ENCODE results near the gene PLXNA4. TPM values are rescaled to one million over a fixed set of nuclear protein-coding genes. Genes with fewer than 3 reads are reported as not detected.

PLXNA4 gene
- total RNA-seq, 1 donor from 2014 or later, result 14.0 TPM

DNA sequence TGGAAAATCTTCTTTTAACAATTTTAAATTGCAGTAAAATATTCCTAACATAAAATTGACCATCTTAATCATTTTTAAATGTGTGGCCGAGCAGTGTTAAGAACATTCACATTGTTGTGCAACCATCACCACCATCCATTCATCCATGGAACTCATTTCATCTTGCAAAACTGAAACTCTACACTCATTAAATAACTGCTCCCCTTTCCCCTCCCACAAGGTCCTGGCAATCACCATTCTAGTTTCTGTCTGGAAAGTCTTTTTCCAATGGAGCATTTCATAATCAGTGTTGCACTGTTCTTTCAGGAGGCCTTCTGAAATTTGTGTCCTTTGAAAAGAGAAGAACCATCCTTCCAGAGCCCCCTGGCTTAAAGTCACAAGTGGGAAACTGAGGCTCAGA lies 233.1 kb downstream of the PLXNA4 start:
- DNase-seq (ENCODE audit: extremely low spot score in 2 of 2), result no peak
- Histone ChIP-seq H3K9me3 (no peaks in the 10 kb centered on the region), H3K27ac (no peak overlapping the region), H3K27me3 (no peaks in the 10 kb centered on the region), H3K4me3 (no peak overlapping the region), H3K36me3 (no peaks in the 10 kb centered on the region), H3K4me1 (no peaks in the 10 kb centered on the region)
- TF ChIP-seq POLR2A (IDR thresholded peaks at IDR 0.05) (no peak), POLR2AphosphoS5 (IDR thresholded peaks at IDR 0.05; ENCODE audit: insufficient read depth in 1 of 2, low read depth in 1 of 2) (peak in 1 of 2 donors; percentile 32)
- TF ChIP-seq, protein P1, sequence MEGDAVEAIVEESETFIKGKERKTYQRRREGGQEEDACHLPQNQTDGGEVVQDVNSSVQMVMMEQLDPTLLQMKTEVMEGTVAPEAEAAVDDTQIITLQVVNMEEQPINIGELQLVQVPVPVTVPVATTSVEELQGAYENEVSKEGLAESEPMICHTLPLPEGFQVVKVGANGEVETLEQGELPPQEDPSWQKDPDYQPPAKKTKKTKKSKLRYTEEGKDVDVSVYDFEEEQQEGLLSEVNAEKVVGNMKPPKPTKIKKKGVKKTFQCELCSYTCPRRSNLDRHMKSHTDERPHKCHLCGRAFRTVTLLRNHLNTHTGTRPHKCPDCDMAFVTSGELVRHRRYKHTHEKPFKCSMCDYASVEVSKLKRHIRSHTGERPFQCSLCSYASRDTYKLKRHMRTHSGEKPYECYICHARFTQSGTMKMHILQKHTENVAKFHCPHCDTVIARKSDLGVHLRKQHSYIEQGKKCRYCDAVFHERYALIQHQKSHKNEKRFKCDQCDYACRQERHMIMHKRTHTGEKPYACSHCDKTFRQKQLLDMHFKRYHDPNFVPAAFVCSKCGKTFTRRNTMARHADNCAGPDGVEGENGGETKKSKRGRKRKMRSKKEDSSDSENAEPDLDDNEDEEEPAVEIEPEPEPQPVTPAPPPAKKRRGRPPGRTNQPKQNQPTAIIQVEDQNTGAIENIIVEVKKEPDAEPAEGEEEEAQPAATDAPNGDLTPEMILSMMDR (IDR thresholded peaks at IDR 0.05), result no peak
- intact Hi-C loops (cut with DNase I), result no loop called here

DNA sequence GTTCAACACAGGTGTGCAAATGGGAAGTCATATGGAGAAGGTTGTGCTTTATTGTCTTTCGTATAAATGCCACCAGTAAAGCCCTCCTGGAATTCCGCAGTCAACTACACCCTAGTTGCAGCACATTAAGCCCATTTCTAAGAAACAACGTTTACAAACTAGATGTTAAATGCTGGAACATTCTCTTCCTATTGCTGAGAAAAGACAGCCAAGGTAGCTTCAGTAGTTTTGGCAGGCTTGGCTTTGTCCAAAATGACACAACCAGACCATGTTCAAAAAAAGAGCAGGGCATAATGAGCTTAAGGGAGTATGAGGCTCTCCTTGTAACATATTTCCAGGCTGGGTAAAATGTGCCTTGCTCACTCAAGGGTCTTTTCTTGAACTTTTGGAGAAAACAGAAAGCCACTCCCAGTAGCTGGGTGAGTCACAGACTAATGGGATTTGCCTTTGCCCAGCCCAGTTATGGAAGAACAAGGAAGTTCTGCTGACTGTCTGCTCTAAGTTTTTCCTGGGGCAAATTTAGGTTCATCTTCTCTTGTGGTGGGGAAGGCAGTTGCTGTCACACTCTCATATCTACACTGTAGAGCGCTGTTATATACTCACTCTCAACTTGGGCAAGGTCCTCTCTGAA lies 238.7 kb downstream of the PLXNA4 start:
- Histone ChIP-seq H3K4me1 (no peaks in the 10 kb centered on the region), H3K9me3 (no peaks in the 10 kb centered on the region), H3K27ac (no peak overlapping the region), H3K4me3 (no peak overlapping the region), H3K36me3 (no peaks in the 10 kb centered on the region), H3K27me3 (no peaks in the 10 kb centered on the region)
- intact Hi-C loops (cut with DNase I), result no loop called here
- no peak for DNase-seq (ENCODE audit: extremely low spot score in 2 of 2)
- TF ChIP-seq POLR2AphosphoS5 (IDR thresholded peaks at IDR 0.05; ENCODE audit: insufficient read depth in 1 of 2, low read depth in 1 of 2) (no peak), POLR2A (IDR thresholded peaks at IDR 0.05) (no peak)
- TF ChIP-seq, protein P1 (IDR thresholded peaks at IDR 0.05), result no peak

DNA sequence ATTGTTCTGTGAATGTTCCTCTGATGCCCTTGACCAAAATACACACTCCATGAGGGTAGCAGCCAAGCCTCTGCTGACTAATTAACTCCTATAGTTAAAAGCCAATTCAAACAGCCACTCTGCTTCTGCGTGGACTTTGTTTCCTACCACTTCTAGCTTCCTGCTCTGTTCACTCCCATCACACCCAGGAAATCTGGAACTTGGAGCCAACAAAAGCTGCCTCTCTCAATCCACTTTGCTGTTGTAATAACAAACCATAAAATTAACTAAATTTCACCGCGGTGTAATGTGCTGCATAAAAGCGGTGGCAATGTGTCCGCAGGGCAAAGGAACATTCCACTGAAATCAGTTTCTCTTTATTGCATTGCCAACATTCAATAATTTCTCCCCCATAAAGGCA lies 239.5 kb downstream of the PLXNA4 start:
- no peak overlapping the region for H3K27ac ChIP-seq
- no peak for DNase-seq (ENCODE audit: extremely low spot score in 2 of 2)
- TF ChIP-seq POLR2A (IDR thresholded peaks at IDR 0.05), result no peak
- TF ChIP-seq POLR2AphosphoS5 (IDR thresholded peaks at IDR 0.05; ENCODE audit: insufficient read depth in 1 of 2, low read depth in 1 of 2), result no peak
- TF ChIP-seq, protein P1 (IDR thresholded peaks at IDR 0.05), result no peak
- no peaks in the 10 kb centered on the region for H3K27me3 ChIP-seq
- no peaks in the 10 kb centered on the region for H3K36me3 ChIP-seq
- H3K4me3 ChIP-seq, result no peak overlapping the region
- H3K9me3 ChIP-seq, result no peaks in the 10 kb centered on the region
- no peaks in the 10 kb centered on the region for H3K4me1 ChIP-seq
- intact Hi-C loops (cut with DNase I), result no loop called here

DNA sequence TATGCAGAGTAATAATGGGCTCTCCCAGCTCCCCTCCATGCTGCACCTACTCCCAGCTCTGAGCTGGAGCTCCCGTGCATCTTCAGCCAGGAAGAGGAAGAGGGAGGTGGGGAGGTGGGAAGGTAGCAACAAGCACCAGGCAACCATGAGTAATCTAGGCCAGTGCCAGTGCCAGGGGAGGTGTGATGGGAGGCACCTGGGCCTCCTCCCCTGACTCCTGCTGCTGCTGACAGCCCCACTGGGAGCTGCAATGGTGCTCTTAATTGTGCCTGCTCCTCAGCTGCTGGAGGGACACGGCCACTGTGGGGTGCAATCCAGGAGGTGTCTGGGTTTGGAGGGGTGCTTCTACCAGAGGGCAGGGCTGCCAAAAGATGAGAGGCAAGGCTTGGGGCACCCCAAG lies 243.0 kb downstream of the PLXNA4 start:
- TF ChIP-seq, protein P1 (IDR thresholded peaks at IDR 0.05), result no peak
- TF ChIP-seq POLR2AphosphoS5 (IDR thresholded peaks at IDR 0.05; ENCODE audit: insufficient read depth in 1 of 2, low read depth in 1 of 2), result no peak
- no peak for TF ChIP-seq POLR2A (IDR thresholded peaks at IDR 0.05)

DNA sequence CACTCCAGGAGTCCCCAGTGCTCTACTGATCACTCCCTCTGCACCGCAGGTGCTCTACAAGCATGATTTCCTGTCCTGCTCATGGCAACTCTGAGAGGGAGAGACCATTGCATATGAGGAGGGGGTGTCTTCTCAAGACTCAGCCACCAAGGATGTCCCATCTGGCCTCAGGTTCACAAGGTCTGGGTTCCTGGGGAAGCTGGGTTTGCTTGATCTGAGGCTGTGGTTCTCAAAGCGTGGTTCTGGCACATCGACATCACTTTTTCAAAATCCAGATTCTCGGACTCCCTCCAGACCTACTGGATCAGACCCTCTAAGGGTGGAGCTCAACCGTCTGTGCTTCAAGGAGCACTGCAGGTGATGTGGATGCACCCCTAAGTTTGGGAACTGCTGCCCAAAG lies 247.5 kb downstream of the PLXNA4 start:
- Histone ChIP-seq H3K27me3 (no peaks in the 10 kb centered on the region), H3K36me3 (no peaks in the 10 kb centered on the region), H3K9me3 (no peaks in the 10 kb centered on the region), H3K4me3 (no peak overlapping the region), H3K27ac (no peak overlapping the region), H3K4me1 (no peaks in the 10 kb centered on the region)
- DNase-seq (ENCODE audit: extremely low spot score in 2 of 2), result no peak
- intact Hi-C loops (cut with DNase I), result no loop called here
- TF ChIP-seq POLR2AphosphoS5 (IDR thresholded peaks at IDR 0.05; ENCODE audit: insufficient read depth in 1 of 2, low read depth in 1 of 2) (no peak), POLR2A (IDR thresholded peaks at IDR 0.05) (no peak)
- TF ChIP-seq, protein P1 (IDR thresholded peaks at IDR 0.05), result no peak

More for the DNA sequence above, 243.0 kb downstream of the PLXNA4 start:
- H3K27ac ChIP-seq, result no peak overlapping the region
- no peaks in the 10 kb centered on the region for H3K4me1 ChIP-seq
- no peaks in the 10 kb centered on the region for H3K9me3 ChIP-seq
- DNase-seq (ENCODE audit: extremely low spot score in 2 of 2), result no peak
- no peak overlapping the region for H3K4me3 ChIP-seq
- intact Hi-C loops (cut with DNase I), result no loop called here
- no peaks in the 10 kb centered on the region for H3K36me3 ChIP-seq
- no peaks in the 10 kb centered on the region for H3K27me3 ChIP-seq

Measured in vagina (tissue), 2 donors.